T follicular helper cell (primary cell): ENCODE measurements around the gene TMCO1.
"Not testable (repeated sequence)": the region's sequence is repeated elsewhere in the genome, so short reads cannot be mapped to it uniquely, and the experiment has no call there.

Experiments
- DNase-seq: peaks from one replicate; pipeline ENCODE4 v3.0.0-alpha.2; 2020; ENCODE audit warnings: low read depth

TMCO1 gene

DNA sequence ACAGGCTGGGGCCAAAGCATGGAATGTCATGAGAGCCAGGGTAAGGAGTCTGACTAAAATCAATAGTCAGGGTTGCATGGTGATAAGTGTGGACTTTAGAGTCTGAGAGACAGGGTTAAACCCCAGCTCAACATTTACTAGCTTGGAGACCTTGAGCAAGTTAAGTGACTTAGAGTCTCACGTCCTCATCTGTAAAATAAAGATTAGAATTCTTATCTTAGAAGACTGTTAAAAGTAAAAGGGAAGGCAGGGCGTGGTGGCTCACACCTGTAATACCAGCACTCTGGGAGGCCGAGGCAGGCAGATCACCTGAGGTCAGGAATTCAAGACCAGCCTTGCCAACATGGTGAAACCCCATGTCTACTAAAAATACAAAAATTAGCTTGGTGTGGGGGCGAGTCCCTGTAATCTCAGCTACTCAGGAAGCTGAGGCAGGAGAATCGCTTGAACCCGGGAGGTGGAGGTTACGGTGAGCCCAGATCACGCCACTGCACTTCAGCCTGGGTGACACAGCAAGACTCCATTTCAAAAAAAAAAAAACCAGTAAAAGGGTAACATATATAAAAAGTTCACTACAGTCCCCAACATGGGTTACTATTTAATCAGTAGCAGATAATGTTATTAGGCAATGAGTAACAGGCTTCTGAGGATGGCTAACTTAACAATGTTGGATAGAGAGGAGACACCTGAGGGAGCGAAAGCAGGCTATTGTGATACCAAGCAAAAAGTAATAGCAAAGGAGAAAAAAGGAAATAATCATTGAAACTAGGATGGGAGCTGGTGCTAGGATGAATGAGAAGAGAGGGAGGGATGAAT is 20.8 kb downstream of the TMCO1 start:
- no peak for DNase-seq

DNA sequence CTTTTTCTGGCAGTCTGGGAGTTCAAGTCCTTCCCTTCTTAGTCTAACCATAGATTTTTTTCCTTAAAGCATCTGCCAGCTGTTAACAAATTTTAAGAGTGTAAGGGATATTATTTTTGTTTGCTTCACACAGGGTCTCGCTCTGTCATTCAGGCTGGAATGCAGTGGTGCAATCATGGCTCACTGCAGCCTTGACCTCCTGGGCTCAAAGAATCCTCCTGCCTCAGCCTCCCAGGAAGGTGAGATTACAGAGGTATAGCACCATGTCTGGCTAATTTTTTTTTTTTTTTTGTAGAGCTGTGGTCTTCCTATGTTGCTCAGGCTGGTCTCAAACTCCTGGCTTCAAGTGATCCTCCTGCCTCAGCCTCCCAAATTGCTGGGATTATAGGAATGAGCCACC is 23.8 kb downstream of the TMCO1 start:
- not testable (repeated sequence) for DNase-seq

DNA sequence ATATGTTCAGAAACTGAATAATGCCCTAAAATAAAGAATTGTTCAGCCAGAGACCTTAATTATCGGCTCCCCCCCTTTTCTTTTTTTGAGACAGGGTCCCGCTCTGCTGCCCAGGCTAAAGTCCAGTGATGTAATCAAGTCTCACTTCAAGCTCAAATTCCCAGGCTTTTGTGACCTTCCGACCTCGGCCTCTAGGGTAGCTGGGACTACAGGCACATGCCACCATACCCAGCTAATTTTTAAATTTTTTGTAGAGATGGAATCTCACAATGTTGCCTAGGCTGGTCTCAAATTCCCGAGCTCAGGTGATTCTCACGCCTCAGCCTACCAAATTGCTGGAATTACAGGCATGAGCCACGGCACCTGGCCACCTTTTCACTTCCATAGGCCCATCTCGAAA is 26.5 kb downstream of the TMCO1 start:
- no peak for DNase-seq

DNA sequence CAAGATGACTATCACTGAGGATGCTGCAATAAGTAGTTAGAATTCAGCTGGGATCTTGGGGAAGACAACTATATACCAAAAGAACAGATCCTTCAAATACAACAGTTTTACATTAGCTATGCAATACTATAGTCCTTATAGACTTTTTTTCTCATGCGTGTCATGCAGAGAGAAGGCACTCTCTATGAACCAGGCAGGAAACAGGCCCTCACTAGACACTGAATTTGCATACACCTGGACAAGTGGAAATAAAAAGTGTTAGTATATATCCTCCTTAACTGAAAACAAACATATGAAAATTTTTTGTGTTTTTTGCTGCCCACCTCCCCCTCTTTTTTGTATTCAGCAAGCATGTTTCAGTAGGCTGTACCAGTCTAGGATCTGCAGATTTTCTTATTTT is 29.9 kb downstream of the TMCO1 start:
- DNase-seq, result no peak

DNA sequence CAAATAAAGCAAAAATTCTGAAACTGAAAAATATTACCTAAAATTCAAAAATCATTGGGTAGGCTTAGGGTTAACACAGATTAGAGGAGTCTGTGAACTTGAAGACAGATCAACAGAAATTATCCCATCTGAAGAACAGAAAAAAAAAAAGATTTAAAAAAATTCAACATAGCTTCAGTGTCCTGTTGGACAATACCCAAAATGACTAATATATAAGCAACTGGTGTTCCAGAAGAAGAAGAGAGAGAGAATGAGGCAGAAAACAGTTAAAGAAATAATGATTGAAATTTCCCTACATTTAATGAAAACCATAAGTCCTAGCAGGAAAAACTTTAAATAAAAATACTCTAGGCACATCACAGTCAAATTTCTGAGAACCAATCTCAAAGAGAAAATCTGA is 31.5 kb downstream of the TMCO1 start:
- no peak for DNase-seq

DNA sequence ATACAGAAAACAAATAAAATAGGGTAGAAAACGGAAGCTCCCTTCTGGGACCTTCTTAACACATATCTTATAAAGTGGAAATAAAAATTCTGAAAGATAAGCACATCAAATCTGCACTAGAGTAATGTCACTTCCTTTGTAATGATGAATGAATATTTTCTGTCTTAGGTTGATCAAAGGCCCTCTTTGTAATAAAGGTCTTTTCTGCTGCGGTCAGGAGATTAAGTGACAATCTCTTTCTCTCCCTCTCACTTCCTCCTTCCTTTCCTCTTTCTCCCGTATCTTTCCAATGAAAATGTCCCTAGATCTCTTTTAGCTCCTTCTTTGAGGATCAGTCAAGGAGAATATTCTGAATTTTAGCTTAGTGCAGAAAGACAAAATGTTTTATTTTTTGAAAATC is 33.8 kb downstream of the TMCO1 start:
- no peak for DNase-seq

DNA sequence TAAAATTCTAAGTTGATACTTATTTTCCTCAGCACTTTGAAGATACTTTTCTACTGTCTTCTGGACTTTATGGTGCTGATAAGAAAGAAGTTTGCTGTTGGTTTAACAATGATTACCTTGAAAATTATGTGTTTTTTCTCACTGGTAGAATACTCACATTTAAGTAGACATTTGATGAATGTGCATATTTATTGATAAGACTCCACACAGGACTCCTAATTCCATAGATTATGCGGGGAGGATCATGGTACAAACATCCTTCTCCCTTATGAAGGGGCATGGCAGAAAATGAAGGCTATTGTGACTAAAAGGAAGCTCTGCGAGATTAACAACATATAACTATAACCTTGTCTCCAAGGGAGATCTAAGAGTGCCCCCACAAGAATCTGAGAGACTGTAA is 41.8 kb downstream of the TMCO1 start:
- no peak for DNase-seq

DNA sequence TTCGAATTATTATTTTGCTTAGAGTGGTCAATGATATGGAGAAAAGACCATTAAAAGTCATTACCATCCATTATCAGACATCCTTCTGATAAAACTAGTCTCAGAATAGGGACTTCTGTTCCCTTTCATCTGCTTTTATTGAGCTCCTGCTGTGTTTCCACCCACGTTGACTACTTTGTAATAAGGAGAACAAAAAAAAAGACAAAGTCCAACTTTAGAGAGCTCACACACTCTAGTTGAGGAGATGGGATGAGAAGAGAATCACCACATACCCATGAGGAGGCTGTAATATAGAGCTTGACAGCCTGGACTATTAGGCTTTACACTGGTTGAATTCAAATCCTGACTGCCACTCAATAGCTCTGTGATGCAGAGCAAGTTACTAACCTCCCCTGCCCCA is 42.5 kb downstream of the TMCO1 start:
- DNase-seq, result no peak

DNA sequence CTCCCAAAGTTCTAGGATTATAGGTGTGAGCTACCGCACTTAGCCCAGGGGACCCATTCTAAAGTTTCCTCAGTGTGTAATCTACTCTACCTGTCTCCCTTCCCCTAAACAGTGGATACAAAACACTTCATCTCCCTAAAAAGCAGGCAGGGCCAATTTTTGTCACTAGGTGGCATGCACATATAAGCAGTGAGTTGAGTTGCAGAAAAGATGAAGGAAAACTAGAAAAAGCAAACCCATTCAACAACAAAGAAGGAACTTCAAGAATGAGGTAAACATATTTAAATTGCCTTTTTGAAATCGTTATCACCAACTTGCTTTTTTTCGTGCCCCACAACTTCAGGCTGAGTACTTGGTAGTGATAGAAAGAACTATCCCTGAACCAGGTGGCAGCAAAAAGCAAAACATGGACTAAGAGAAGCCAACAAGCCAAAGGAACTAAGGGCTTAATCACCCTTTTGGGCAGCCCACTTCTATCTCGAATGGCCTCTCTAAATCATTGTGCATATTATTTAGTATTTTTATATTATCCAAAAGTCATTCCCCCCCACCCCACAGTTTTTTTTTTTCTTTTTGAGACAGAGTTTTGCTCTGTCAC is 50.7 kb downstream of the TMCO1 start:
- DNase-seq, result no peak

DNA sequence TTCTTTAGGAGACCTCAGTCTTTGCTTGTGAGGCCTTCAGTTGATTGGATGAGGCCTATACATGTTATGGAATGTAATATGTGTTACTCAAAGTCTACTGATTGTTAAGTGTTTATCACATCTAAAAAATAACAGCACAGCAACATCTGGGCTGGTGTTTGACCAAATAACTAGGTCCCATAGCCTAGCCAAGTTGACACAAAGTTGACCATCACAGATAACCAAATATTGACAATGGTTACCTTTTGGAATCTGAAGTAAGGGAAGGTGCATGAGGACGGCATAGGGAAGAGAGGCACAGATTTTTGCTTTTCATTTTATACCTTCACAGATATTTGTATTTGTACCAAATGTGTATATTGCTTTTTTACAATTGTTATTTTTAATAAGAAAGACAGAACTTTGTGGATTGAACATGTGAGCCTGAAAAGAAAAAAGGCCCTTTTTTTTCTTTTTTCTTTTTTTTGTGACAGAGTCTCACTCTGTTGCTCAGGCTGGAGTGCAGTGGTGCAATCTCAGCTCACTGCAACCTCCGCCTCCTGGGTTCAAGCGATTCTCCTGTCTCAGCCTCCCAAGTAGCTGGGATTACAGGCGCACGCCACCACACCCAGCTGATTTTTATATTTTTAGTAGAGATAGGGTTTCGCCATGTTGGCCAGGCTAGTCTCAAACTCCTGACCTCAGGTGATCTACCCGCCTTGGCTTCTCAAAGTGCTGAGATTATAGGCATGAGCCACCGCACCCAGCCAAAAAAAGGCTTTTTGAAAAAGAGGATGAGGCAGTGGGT is 52.2 kb downstream of the TMCO1 start:
- DNase-seq, result not testable (repeated sequence)

DNA sequence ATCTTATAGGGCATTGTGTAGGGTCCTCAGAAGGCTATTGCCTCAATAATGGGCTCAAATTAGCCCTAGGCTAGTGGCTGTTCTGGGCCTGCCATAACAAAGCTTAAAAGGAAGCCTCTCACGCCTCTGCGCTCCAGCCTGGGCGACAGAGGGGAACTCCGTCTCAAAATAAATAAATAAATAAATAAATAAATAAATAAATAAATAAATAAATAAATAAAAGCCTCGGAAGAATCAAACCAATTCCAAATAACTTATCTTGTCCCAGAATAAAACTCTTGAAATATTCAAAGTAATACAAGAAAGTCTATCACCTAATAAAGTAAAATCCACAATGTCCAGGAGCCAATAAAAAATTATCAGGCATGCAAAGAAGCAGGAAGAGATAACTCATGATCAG is 55.9 kb downstream of the TMCO1 start:
- no peak for DNase-seq

DNA sequence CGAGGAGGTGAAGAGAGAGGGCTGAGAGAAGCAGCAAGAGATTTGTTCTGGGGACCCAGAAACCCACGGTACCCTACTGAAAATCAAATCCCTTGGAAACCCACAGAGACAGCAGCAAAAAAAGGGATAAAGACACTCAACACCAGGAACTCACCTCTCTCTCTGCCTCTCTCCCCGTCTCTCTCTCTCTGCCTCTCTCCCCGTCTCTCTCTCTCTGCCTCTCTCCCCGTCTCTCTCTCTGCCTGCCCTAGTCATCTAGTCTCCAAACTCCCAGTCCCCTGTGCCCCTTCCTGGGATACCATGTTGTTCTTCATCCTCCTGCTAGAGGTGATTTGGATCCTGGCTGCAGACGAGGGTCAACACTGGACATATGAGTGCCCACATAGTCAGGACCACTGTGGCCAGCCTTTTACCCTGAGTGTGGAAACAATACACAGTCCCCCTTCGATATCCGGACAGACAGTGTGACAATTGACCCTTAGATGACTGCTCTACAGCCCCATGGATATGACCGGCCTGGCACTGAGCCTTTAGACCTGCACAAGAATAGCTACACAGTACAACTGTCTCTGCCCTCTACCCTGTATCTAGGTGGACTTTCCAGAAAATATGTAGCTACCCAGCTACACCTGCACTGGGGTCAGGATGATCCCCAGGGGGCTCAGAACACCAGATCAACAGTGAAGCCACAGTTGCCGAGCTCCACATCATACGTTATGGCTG is 60.5 kb downstream of the TMCO1 start:
- no peak for DNase-seq

DNA sequence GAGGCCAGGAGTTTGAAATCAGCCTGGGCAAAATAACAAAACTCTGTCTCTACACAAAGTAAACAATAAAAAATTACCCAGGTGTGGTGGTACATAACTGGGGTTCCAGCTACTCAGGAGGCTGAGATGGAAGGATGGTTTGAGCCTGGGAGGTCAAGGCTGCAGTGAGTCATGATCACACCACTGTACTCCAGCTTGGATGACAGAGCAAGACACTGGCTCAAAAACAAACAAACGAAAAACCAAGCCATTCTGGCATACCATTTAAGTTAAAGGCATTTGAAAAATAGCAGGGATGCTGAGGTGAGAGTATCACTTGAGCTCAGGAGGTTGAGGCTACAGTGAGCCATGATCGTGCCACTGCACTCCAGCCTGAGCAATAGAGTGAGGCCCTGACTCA is 65.0 kb downstream of the TMCO1 start:
- DNase-seq, result no peak

DNA sequence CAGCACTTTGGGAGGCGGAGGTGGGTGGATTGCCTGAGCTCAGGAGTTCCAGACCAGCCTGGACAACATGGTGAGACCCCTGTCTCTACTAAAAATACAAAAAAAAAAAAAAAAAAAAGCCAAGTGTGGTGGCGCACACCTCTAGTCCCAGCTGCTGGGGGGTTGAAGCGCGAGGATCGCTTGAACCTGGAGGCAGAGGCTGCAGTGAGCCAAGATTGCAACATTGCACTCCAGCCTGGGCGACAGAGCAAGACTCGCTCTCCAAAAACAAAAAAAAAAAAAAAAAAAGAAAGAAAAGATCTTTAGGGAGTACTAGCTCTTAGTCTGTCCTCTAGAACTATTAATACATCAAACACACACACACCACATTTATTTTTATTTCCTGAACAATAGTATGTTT is 66.7 kb downstream of the TMCO1 start:
- DNase-seq, result not testable (repeated sequence)

DNA sequence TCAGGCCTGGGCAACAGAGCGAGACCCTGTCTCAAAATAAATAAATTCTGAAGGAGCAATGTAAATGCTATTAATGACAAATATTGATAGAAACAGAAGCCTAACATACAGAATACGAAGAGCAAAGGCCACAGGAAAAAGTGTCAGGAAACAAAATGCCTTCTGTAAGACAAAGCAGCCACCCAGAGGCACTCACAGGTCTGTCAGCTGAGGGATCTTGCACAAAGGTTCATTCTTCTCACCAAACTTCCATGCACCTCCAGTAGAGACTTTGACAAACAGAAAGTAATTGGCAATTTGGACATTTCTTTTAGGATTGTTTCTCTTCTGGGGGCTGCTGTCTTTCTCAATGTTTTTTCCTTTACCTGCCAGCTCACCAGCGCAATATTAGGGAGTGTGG is 69.1 kb downstream of the TMCO1 start:
- no peak for DNase-seq

DNA sequence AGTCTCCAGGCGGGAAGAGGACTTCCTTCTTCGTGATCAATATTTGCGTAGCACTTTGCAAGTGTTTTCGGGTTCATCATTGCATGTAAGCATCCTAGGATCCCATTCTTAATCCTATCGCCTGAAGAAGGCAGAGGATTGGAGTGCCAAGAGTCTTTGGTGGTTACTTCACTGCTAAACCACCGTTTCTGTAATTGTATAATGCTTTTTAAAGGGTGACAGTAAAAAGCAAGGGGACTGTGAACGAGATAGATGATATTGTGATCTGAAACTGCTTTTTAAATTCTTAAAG is 70.0 kb downstream of the TMCO1 start:
- DNase-seq, result no peak

DNA sequence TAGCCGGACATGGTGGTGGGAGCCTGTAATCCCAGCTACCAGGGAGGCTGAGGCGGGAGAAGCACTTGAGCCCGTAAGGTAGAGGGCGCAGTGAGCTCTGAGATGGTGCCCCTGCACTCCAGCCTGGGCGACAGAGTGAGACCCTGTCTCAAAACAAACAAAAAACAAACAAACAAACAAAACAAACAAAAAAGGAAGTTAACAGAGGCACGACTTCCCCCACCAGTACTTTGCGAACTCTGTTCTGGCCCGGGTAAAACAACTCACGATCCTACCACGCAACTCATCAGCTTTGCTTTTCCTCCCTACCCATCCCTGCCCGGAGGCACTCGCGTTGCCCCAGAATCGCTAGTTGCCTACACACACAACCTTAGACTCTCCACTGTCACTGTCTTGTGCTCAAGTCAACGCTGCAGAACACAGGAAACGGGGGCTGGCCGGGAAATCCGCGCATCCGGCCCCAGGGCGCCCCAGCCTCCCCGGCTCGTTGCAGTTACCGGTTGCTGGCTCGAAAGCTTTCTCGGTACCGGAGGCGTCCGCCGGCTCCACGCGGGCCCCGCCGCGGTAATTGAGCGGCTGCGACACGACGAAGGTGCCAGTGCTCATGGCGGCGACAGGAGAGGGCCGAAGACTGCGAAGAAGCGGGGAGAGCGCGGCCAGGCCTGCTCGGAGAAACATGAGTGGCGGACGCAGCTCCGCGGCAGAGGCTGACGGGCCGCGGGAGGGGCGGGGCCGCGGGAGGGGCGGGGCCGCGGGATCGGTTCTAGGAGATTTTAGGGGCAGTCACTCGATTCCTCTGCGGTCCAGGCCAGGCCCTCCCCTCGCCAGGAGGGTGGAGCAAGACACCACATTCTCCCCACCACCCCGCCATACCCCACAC is 70.5 kb downstream of the TMCO1 start, which contains the start of gene ALDH9A1:
Gene ALDH9A1 (minus strand): TSS at position 682 of the 880 bp plus-strand sequence. CDS start 4 bp downstream, at position 678.
- DNase-seq, result peak; percentile 81

DNA sequence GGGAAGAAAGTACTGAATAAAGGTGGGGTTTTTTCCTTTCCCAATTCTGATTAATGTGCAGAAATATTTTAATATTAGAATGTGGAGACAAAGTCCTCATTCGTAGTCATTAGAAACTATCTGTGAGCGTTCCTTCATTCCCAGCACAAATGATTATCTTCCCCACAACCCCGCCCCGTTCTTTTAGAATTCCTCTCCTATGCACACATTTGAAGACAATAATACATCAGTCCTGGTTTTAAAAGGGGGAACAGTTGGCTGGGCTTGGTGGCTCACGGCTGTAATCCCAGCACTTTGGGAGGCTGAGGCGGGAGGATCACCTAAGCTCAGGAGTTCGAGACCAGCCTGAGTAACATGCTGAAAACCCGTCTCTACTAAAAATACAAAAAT is 71.2 kb downstream of the TMCO1 start:
- no peak for DNase-seq

DNA sequence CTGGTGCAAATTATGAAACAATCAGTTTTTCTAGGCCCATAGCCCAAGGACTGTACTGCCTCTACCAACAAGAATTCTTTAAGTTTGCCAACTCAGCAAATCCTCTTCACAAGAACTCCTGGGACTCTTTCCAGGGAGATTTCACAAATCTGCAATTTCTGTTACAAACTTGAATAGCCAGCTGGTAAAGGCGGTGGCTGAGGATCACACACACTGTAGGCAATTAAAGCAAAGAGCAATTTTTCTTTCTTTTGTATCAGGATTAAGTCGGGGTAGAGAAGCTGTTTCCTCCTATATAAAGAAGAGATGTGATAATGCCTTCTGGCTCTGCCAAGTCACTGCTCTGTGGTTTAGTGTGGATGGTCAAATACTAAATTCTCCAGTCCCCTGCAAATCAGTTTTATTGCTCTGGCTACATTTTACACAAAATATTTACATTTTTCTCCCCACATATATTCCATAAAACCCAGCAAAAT is 72.0 kb downstream of the TMCO1 start:
- no peak for DNase-seq

DNA sequence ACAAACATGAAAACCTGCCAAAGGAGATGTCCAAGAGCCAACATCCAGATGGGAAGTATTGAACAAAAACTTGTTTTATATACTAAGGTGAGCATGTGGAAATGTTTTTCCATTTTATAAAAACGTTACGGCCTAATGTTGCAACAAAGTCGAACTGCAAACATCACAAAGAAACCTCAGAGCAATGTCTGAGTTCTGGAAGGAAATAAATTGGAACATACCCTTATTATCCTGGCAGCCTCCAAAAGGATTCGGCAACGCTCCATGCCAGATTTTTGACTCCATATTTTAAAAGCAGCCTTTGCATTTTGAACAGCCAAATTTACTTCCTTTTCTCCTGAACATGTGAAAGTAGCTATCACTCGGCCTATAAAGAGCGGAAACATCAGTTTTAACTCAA is 73.6 kb downstream of the TMCO1 start:
- DNase-seq, result no peak

DNA sequence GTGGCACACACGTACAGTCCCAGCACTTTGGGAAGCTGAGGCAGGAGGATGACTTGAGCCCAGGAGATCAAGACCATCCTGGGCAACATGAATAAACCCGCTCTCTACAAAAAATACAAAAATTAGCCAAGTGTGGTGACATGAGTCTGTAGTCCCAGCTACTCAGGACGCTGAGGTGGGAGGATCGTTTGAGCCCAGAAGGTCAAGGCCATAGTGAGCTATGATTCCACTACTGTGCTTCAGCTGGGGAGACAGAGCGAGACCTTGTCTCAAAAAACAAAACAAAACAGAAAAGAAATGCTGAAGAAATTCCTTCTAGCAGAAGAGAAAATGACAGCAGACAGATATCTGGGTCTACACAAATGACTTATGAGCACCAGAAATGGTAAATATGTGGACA is 80.6 kb downstream of the TMCO1 start:
- no peak for DNase-seq
